ENCODE data around the gene SMYD3.

Gene SMYD3

GRCh38 chr1:246162560-246162959, 344.5 kb downstream of the SMYD3 start:
- peak; percentile 24 for DNase-seq

DNA sequence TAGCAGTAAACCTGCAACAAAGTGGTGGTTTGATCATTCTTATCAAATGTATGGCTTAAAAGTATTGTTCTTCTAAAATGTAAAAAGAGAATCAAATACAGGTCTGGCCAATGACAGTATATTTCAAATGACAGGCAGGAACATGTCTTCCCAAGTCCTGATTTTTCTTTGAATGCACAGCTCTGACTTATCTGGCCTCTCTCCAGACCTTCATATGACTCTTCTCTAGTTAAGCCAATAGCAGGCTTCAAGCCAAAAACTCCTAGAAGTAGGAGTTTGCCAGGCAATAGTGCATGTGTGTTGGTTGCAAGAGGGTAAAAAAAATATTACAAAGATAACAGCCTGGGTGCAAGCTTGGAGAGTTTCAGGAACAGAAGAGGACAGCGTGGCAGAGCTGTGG, 345.5 kb downstream of the SMYD3 start:
- DNase-seq: peak; percentile 70

DNA sequence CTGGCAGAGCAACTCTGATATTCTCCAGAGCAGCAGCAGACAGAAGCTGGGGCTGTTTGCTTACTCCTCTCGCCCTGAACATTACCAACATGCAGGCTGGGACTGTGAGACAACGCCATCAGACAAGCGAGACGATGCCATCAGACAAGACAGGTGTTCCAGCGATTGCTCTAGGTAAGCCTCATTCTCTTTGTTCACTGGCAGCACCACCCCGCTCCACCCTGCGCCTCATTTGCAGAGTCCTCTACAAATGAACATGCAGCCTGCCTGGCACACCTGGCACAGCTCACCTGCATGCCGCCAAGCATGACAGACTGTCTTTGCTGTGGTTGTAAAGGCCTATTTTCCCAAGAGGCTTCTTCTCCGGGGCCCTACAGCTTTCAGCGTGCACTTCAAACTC, 346.2 kb downstream of the SMYD3 start:
- DNase-seq: peak; percentile 96

DNA sequence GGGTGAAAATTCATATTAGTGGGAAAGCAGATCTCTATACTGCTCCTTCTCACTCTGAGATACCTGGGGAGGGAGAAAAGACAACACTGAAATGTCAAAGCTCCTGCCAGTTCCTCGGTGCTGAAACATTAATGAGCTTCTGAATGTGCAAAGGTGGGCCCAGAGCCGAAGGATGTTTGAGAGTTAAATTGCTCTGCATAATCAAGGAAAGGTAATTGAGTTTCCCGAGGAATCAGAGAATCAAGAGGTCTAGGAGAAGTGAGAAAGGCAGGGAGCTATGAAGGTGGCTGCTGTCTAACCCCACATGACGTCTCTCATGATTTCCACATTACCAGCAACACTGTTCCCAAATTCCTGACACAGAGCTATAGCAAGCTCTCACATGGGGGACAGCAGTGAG, 346.7 kb downstream of the SMYD3 start:
- DNase-seq: peak; percentile 83

GRCh38 chr1:246159279-246160227, 347.5 kb downstream of the SMYD3 start:
- DNase-seq: peak; percentile 37

GRCh38 chr1:246158131-246158530, 348.9 kb downstream of the SMYD3 start:
- DNase-seq: no peak

DNA sequence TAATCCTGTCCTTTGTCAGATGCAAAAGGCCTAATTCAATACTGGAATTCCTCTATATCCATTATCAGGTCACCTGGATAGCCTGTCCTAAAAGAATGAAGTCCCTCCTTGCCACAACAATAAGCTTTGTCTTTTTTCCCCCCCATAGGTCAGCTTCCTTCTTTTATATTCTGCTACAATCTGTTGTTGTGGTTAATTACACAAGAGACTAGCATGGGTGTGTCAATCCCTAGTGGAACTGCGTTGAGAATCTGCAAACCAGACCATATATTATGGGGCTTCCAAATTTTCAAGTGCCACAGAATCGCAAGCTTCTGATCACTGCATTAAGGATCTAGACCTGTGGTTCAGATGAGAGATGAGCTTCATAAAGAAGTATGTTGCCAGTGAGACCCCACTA, 349.6 kb downstream of the SMYD3 start:
- no peak for DNase-seq

GRCh38 chr1:246156847-246157246, 350.2 kb downstream of the SMYD3 start:
- no peak for DNase-seq

DNA sequence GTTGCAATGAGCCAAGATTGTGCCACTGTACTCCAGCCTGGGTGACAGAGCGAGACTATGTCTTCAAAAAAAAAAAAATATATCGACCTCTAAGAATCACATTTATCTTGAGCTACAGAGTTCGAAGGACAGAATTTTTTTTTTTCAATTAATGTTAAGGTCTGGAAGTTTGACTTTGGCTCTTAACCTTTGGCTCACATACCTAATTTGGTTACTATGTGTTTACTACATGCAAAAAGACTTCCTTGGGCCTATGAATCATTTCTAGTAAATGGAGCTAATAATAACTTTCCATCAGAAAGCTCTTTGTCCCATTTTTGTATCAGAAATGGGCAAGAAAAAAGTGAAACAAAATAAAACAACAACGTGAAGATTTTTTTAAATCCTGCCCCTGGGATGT, 351.2 kb downstream of the SMYD3 start:
- DNase-seq: no peak

GRCh38 chr1:246153796-246154212, 353.3 kb downstream of the SMYD3 start:
- DNase-seq: no peak

DNA sequence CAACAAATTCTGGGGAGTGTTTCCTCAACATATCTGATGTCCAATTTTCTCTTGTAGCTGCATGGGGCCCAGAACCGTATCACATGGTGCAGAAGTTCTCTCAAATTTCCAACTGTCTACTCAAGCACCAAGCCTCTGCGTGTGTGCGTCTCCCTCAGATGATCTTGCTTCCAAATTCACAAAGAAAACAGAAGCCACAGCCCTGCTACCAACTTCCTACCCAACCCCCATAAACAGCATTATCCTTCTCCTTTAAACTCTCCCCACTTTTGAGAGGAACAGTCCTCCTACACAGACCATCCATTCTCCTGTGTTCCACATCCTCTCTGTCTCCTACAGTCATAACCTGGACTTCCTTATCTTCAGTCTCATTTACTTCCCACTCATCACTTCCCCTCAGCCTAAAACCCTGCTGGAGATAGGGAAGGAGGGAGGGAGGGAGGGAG, 354.1 kb downstream of the SMYD3 start:
- no peak for DNase-seq

GRCh38 chr1:246151796-246152434, 355.2 kb downstream of the SMYD3 start:
- peak; percentile 91 for DNase-seq

DNA sequence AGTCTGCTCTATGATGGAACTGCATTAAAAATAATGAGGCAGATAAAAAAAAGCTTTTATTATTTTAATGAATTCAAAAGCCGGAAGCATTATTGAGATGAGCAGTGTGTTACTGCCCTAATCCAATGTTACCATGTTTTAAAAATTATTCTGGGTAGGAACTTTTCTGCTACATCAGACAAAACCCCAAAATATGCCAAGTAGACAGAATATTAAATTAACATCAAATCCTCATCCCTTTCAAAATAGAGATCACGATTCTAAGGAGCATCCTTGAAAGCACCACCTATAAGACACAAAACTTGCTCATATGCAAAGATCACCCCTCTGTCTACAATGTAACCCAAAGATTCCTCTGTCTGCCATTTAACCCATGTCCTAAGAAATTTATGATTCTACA, 357.5 kb downstream of the SMYD3 start:
- no peak for DNase-seq

- DNase-seq: no peak
Measured at GRCh38 chr1:246147524-246148461, 359.3 kb downstream of the SMYD3 start.

GRCh38 chr1:246146804-246147523, 360.1 kb downstream of the SMYD3 start:
- no peak for DNase-seq

GRCh38 chr1:246145900-246146299, 361.2 kb downstream of the SMYD3 start:
- no peak for DNase-seq

DNA sequence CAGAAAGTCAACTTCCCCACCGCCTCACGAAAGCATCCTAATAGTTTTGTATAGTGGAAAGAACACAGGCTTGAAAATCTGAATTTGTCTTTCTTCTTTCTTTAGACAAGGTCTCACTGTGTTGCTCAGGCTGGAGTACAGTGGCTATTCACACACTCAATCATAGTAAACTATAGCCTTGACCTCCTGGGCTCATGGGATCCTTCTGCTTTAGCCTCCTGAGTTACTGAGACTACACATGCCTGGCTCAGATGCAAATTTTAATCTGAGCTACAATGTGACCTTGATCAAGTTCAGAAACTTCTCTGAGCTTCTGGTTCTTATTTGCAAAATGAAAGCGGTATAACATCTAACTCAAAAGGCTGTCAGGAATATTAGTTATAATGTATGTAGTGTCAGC, 362.1 kb downstream of the SMYD3 start:
- DNase-seq: no peak

GRCh38 chr1:246142320-246142893, 364.7 kb downstream of the SMYD3 start:
- no peak for DNase-seq

DNA sequence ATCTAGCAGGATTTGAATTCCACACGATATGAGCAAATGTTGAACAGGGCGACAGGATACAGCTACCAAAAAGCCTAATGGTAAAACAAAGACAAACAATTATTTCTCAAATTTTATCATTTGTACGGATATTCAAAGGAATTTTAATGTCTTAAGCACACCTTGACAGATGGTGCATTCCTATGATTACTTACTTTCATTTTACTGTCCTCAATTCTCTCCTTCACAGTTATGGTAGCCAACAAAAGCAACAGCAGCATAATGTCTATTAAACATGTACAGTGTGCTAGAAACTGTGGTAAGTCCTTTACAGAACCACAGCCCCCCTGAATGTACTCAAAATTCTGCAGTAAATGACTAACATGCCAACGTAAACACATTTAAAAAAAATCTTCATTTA, 365.8 kb downstream of the SMYD3 start:
- DNase-seq: no peak

DNA sequence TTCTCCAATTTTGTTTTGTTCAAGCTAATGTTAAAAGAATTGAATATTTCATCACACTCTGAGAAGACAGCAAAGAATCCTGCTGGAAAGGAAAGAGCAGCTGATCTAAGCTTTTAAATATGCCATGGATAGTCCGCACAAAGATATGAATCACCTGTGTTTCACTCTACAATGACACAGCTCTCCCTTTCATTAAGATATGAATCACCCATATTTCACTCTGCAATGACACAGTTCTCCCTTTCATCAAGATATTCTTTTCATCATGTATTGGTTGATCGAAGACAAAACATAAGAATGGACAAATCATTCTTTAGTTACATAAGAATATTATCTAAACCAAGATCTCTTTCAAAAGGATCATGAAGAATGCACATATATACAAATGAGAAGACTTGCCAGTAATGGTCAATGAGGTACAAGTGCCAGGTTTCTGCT, 367.3 kb downstream of the SMYD3 start:
- DNase-seq: no peak

DNA sequence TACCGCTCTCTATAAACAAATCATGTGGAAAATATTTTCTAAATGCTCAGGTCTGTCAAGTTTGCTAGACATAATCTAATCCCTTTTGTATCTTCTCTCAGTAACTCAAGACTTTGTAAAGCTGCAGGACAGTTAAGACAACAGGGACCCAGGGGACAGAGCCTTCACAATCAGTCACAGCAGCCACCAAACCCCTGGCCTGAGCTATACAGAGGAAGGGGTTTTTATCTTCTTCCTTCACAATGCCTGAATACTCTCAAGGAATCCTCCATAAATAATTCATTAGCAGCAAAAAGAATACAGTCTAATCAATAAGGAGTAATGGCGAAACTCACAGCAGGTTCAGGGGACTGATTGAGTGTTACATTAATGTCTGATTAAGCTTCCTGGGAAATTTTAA, 368.3 kb downstream of the SMYD3 start:
- no peak for DNase-seq

DNA sequence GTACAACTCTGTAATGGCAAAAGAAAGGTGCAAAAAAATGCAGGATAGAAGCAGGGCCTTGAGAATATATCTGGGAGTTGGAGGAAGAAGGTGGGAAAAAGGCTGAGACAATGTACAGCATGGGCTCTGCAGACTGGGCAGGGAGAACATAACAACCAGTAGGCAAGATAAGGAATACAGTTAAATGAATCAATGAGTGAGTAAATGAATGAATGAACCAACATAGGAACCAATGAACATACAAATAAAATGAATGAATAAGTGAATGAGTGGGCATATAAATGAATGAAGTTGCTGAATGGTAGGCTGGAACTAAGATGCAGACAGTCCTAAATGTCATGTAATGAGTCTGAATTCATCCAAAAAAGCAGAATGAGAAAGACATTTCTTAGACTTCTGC, 370.6 kb downstream of the SMYD3 start:
- no peak for DNase-seq

Data from DMS79 treated with DMSO at 0.1 percent for 48 hours (cell line).